Neural progenitor cell (in vitro differentiated cells): Measurements from ENCODE around the gene CPT1A. TPM values are rescaled to one million over a fixed set of nuclear protein-coding genes. Genes with fewer than 3 reads are reported as not detected.

ENCODE experiments used
- DNase-seq: peaks from one replicate; pipeline ENCODE4 v3.0.0-alpha.2; 2016; ENCODE audit warnings: low spot score
- H2AFZ ChIP-seq: fragments of 200-600 bp; sonication (generic); replicated peaks from 2 replicates; pipeline ENCODE4 v1.6.1; 2016; ENCODE audit warnings: antibody characterized with exemption
- H3F3A ChIP-seq: fragments of 200-600 bp; sonication (generic); 2 replicates; pipeline ENCODE4 v1.6.1; 2016; ENCODE audit warnings: antibody characterized with exemption, low read depth
- H3K27ac ChIP-seq: fragments of 200-600 bp; sonication (generic); 2 replicates; pipeline ENCODE4 v1.5.1; 2016; ENCODE audit warnings: mild to moderate bottlenecking
- H3K27me3 ChIP-seq: fragments of 200-600 bp; sonication (generic); 2 replicates; pipeline ENCODE4 v1.6.1; 2016; ENCODE audit warnings: mild to moderate bottlenecking, moderate library complexity
- H3K36me3 ChIP-seq: fragments of 200-600 bp; sonication (generic); 2 replicates; pipeline ENCODE4 v1.5.1; 2016
- H3K4me1 ChIP-seq: fragments of 200-600 bp; sonication (generic); 2 replicates; pipeline ENCODE4 v1.6.1; 2016; ENCODE audit warnings: mixed run types
- H3K4me2 ChIP-seq: fragments of 200-600 bp; sonication (generic); 2 replicates; pipeline ENCODE4 v1.6.1; 2016
- H3K4me3 ChIP-seq: fragments of 200-600 bp; sonication (generic); 2 replicates; pipeline ENCODE4 v1.5.1; 2016
- H3K79me2 ChIP-seq: fragments of 200-600 bp; sonication (generic); 2 replicates; pipeline ENCODE4 v1.6.1; 2016; ENCODE audit warnings: low read depth
- H3K9ac ChIP-seq: fragments of 200-600 bp; sonication (generic); 2 replicates; pipeline ENCODE4 v1.6.1; 2016
- H3K9me3 ChIP-seq: fragments of 200-600 bp; sonication (generic); 2 replicates; pipeline ENCODE4 v1.5.1; 2016; ENCODE audit warnings: low read depth
- H4K20me1 ChIP-seq: fragments of 200-600 bp; sonication (generic); 2 replicates; pipeline ENCODE4 v1.6.1; 2016; ENCODE audit warnings: low read depth
- H3K27ac Mint-ChIP-seq: 3 replicates; pipeline ENCODE4 v1.8.0; 2021; ENCODE audit warnings: mixed read lengths
- H3K27me3 Mint-ChIP-seq: 2 replicates; pipeline ENCODE4 v1.8.0; 2022; ENCODE audit warnings: low read depth, mild to moderate bottlenecking, inconsistent platforms, moderate library complexity, mixed read lengths; ENCODE audit not compliant: insufficient read depth
- H3K36me3 Mint-ChIP-seq: 3 replicates; pipeline ENCODE4 v1.8.0; 2021; ENCODE audit warnings: mixed read lengths
- H3K4me1 Mint-ChIP-seq: 3 replicates; pipeline ENCODE4 v1.8.0; 2021; ENCODE audit warnings: mixed read lengths
- H3K4me3 Mint-ChIP-seq: 3 replicates; pipeline ENCODE4 v1.8.0; 2021; ENCODE audit warnings: mild to moderate bottlenecking, moderate library complexity, mixed read lengths
- H3K9me3 Mint-ChIP-seq: 3 replicates; pipeline ENCODE4 v1.8.0; 2020; ENCODE audit warnings: mixed read lengths
- CTCF ChIP-seq: fragments of 200-600 bp; sonication (generic); IDR thresholded peaks from 2 replicates; pipeline ENCODE4 v1.5.1; 2017; ENCODE audit warnings: antibody characterized with exemption, mild to moderate bottlenecking
- EZH2 ChIP-seq: fragments of 200-600 bp; sonication (generic); IDR thresholded peaks from 2 replicates; pipeline ENCODE4 v1.6.1; 2017; ENCODE audit warnings: antibody characterized with exemption, mild to moderate bottlenecking, moderate library complexity
- EZH2phosphoT487 ChIP-seq: fragments of 200-600 bp; sonication (generic); IDR thresholded peaks from 2 replicates; pipeline ENCODE4 v1.6.1; 2017; ENCODE audit warnings: antibody characterized with exemption
- total RNA-seq: library from RNA; depleted of rRNA; stranded (reverse); fragments of >200 nt; gene quantifications from 2 replicates; pipeline ENCODE4 v1.2.3, GENCODE V29; 2015; ENCODE audit warnings: low replicate concordance

CPT1A gene
- total RNA-seq, 1 donor from 2014 or later: 0.64 TPM

- Histone ChIP-seq H3K9ac (no peak overlapping the region), H2AFZ (no peak overlapping the region), H3K27ac (no peak overlapping the region), H4K20me1 (no peaks in the 10 kb centered on the region), H3K27me3 (peaks cover 29% of the 10 kb centered on the region), H3K4me3 (no peak overlapping the region), H3K9me3 (no peaks in the 10 kb centered on the region), H3F3A (no peaks in the 10 kb centered on the region), H3K79me2 (no peaks in the 10 kb centered on the region), H3K4me2 (no peak overlapping the region), H3K4me1 (peaks cover 11% of the 10 kb centered on the region), H3K36me3 (no peaks in the 10 kb centered on the region)
- Mint-ChIP-seq H3K36me3 (peaks cover under 1% of the 10 kb centered on the region), H3K27me3 (peaks cover 2% of the 10 kb centered on the region), H3K9me3 (peaks cover 3% of the 10 kb centered on the region), H3K4me3 (no peak overlapping the region), H3K4me1 (peaks cover 17% of the 10 kb centered on the region), H3K27ac (no peak overlapping the region)
- DNase-seq: no peak
- TF ChIP-seq CTCF (no peak), EZH2phosphoT487 (no peak), EZH2 (no peak)
Observed at GRCh38 chr11:68868221-68868835, 26.6 kb upstream of the CPT1A start.

GRCh38 chr11:68867066-68867465, 25.4 kb upstream of the CPT1A start:
- Histone ChIP-seq H3K27me3 (peaks cover 29% of the 10 kb centered on the region), H3K4me3 (no peak overlapping the region), H3K4me2 (no peak overlapping the region), H3K79me2 (no peaks in the 10 kb centered on the region), H4K20me1 (no peaks in the 10 kb centered on the region), H3K27ac (no peak overlapping the region), H3F3A (no peaks in the 10 kb centered on the region), H3K9me3 (no peaks in the 10 kb centered on the region), H3K9ac (no peak overlapping the region), H3K4me1 (peaks cover 11% of the 10 kb centered on the region), H2AFZ (no peak overlapping the region), H3K36me3 (no peaks in the 10 kb centered on the region)
- Mint-ChIP-seq H3K27ac (no peak overlapping the region), H3K36me3 (peaks cover 4% of the 10 kb centered on the region), H3K9me3 (peaks cover 11% of the 10 kb centered on the region), H3K27me3 (peaks cover 2% of the 10 kb centered on the region), H3K4me3 (no peak overlapping the region), H3K4me1 (peaks cover 17% of the 10 kb centered on the region)
- DNase-seq: no peak
- TF ChIP-seq EZH2phosphoT487: no peak
- no peak for TF ChIP-seq CTCF
- TF ChIP-seq EZH2: no peak

- H3K27me3 ChIP-seq: peaks cover 14% of the 10 kb centered on the region
- H3K27me3 Mint-ChIP-seq: peaks cover 3% of the 10 kb centered on the region
- H3K27ac Mint-ChIP-seq: no peak overlapping the region
- no peaks in the 10 kb centered on the region for H3K9me3 ChIP-seq
- no peak overlapping the region for H3K4me3 Mint-ChIP-seq
- peaks cover 11% of the 10 kb centered on the region for H3K4me1 ChIP-seq
- DNase-seq: no peak
- no peak overlapping the region for H3K4me2 ChIP-seq
- no peak overlapping the region for H3K4me3 ChIP-seq
- H3K27ac ChIP-seq: no peak overlapping the region
- H3K9me3 Mint-ChIP-seq: peaks cover 11% of the 10 kb centered on the region
- peaks cover 10% of the 10 kb centered on the region for H3K4me1 Mint-ChIP-seq
- no peak overlapping the region for H3K9ac ChIP-seq
- no peaks in the 10 kb centered on the region for H3K79me2 ChIP-seq
- H2AFZ ChIP-seq: no peak overlapping the region
- peaks cover 4% of the 10 kb centered on the region for H3K36me3 Mint-ChIP-seq
- no peaks in the 10 kb centered on the region for H3F3A ChIP-seq
- H4K20me1 ChIP-seq: no peaks in the 10 kb centered on the region
- no peaks in the 10 kb centered on the region for H3K36me3 ChIP-seq
- TF ChIP-seq EZH2phosphoT487: no peak
- no peak for TF ChIP-seq CTCF
- no peak for TF ChIP-seq EZH2
Observed at GRCh38 chr11:68865241-68865640, 23.5 kb upstream of the CPT1A start.
